Measurements from ENCODE around the gene GALM. TPM values are rescaled to one million over a fixed set of nuclear protein-coding genes. Genes with fewer than 3 reads are reported as not detected.

GALM gene
- polyA plus RNA-seq, 1 donor from 2014 or later, result not detected

DNA sequence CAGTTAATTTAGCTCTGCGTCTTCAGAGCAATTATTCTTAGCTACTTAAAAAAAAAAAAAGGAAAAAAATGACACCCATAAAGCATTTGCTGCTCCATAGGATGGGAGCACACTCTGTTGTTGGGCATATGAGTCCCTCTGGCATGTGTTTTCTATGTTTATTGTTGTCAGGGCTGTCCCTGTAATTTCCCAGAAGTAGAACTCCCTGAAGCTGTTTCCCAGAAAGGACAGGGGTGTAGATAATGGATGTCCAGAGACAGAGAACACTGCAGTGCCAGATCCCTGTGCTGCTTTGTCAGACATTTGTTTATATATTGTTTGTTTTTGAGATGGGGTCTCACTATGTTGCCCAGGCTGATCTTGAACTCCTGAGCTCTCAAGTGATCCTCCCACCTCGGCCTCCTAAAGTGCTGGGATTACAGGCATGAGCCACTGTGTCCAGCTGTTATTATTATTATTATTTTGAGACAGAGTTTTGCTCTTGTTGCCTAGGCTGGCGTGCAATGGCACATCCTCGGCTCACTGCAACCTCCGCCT is 32.6 kb downstream of the GALM start:
- H3K79me2 ChIP-seq (replicated peaks; ENCODE audit: insufficient read depth, low read length), result no peaks in the 10 kb centered on the region

DNA sequence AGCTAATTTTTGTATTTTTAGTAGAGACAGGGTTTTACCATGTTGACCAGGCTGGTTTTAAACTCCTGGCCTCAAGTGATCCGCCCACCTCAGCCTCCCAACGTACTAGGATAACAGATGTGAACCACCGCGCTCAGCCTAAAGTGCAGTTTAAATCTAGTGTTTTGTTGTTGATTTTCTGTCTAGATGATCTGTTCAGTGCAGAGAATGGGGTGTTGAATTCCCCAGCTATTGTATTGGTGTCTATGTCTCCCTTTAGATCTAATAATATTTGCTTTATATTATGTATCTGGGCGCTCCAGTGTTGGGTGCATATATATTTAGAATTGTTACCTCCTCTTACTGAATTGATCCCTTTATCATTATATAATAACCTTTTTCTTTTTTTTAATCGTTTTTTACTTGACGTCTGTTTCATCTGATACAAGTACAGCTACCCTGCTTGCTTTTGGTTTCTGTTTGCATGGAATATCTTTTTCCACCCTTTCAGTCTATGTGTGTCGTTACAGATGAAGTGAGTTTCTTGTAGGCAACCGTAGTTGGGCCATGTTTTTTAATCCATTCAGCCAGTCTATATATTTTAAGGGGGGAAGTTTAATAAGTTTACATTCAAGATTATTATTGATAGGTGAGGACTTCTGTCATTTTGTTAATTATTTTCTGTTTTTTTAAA is 34.3 kb downstream of the GALM start:
- H3K27ac ChIP-seq (ENCODE audit: low read length), result no peak overlapping the region
- H3F3A ChIP-seq (ENCODE audit: insufficient read depth, low read length, poor library complexity, severe bottlenecking), result no peaks in the 10 kb centered on the region

More for the DNA sequence above, 32.6 kb downstream of the GALM start:
- Histone ChIP-seq H4K20me1 (ENCODE audit: insufficient read depth) (no peaks in the 10 kb centered on the region), H3F3A (ENCODE audit: insufficient read depth, low read length, poor library complexity, severe bottlenecking) (no peaks in the 10 kb centered on the region), H3K36me3 (ENCODE audit: insufficient read depth, low read length) (no peaks in the 10 kb centered on the region), H3K27ac (ENCODE audit: low read length) (no peak overlapping the region), H3K4me3 (ENCODE audit: low read length) (no peak overlapping the region), H3K9me2 (ENCODE audit: insufficient read depth, low read length) (no peaks in the 10 kb centered on the region), H3K9ac (ENCODE audit: low read length) (no peak overlapping the region), H2AFZ (ENCODE audit: low read depth, low read length) (no peak overlapping the region), H3K4me2 (ENCODE audit: low read length) (no peak overlapping the region), H3K9me3 (ENCODE audit: low read length) (no peaks in the 10 kb centered on the region), H3K27me3 (ENCODE audit: insufficient read depth, low read depth, low read length) (no peaks in the 10 kb centered on the region)
- TF ChIP-seq RAD21 (conservative IDR thresholded peaks at IDR 0.05), result no peak
- no peak for TF ChIP-seq TAF1 (IDR thresholded peaks at IDR 0.05; ENCODE audit: low read depth)
- TF ChIP-seq EZH2 (IDR thresholded peaks at IDR 0.05; ENCODE audit: borderline replicate concordance, insufficient read depth, low read length, poor library complexity, severe bottlenecking), result no peak
- TF ChIP-seq, protein P1, sequence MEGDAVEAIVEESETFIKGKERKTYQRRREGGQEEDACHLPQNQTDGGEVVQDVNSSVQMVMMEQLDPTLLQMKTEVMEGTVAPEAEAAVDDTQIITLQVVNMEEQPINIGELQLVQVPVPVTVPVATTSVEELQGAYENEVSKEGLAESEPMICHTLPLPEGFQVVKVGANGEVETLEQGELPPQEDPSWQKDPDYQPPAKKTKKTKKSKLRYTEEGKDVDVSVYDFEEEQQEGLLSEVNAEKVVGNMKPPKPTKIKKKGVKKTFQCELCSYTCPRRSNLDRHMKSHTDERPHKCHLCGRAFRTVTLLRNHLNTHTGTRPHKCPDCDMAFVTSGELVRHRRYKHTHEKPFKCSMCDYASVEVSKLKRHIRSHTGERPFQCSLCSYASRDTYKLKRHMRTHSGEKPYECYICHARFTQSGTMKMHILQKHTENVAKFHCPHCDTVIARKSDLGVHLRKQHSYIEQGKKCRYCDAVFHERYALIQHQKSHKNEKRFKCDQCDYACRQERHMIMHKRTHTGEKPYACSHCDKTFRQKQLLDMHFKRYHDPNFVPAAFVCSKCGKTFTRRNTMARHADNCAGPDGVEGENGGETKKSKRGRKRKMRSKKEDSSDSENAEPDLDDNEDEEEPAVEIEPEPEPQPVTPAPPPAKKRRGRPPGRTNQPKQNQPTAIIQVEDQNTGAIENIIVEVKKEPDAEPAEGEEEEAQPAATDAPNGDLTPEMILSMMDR (IDR thresholded peaks at IDR 0.05; ENCODE audit: poor library complexity, severe bottlenecking), result no peak
- TF ChIP-seq, protein P2, sequence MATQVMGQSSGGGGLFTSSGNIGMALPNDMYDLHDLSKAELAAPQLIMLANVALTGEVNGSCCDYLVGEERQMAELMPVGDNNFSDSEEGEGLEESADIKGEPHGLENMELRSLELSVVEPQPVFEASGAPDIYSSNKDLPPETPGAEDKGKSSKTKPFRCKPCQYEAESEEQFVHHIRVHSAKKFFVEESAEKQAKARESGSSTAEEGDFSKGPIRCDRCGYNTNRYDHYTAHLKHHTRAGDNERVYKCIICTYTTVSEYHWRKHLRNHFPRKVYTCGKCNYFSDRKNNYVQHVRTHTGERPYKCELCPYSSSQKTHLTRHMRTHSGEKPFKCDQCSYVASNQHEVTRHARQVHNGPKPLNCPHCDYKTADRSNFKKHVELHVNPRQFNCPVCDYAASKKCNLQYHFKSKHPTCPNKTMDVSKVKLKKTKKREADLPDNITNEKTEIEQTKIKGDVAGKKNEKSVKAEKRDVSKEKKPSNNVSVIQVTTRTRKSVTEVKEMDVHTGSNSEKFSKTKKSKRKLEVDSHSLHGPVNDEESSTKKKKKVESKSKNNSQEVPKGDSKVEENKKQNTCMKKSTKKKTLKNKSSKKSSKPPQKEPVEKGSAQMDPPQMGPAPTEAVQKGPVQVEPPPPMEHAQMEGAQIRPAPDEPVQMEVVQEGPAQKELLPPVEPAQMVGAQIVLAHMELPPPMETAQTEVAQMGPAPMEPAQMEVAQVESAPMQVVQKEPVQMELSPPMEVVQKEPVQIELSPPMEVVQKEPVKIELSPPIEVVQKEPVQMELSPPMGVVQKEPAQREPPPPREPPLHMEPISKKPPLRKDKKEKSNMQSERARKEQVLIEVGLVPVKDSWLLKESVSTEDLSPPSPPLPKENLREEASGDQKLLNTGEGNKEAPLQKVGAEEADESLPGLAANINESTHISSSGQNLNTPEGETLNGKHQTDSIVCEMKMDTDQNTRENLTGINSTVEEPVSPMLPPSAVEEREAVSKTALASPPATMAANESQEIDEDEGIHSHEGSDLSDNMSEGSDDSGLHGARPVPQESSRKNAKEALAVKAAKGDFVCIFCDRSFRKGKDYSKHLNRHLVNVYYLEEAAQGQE (IDR thresholded peaks at IDR 0.05; ENCODE audit: borderline replicate concordance), result no peak
- no peak for TF ChIP-seq SMC3 (conservative IDR thresholded peaks at IDR 0.05; ENCODE audit: poor library complexity)
- no peak for TF ChIP-seq EP300 (conservative IDR thresholded peaks at IDR 0.05; ENCODE audit: poor library complexity, severe bottlenecking)
- no peak for TF ChIP-seq POLR2AphosphoS5 (IDR thresholded peaks at IDR 0.05)
- TF ChIP-seq MXI1 (conservative IDR thresholded peaks at IDR 0.05; ENCODE audit: poor library complexity, severe bottlenecking), result no peak

More for the DNA sequence above, 34.3 kb downstream of the GALM start:
- no peaks in the 10 kb centered on the region for H3K36me3 ChIP-seq (ENCODE audit: insufficient read depth, low read length)
- no peak overlapping the region for H3K4me3 ChIP-seq (ENCODE audit: low read length)
- no peaks in the 10 kb centered on the region for H3K79me2 ChIP-seq (replicated peaks; ENCODE audit: insufficient read depth, low read length)
- no peaks in the 10 kb centered on the region for H4K20me1 ChIP-seq (ENCODE audit: insufficient read depth)
- H3K4me2 ChIP-seq (ENCODE audit: low read length), result no peak overlapping the region
- no peaks in the 10 kb centered on the region for H3K9me3 ChIP-seq (ENCODE audit: low read length)
- no peak for TF ChIP-seq SMC3 (conservative IDR thresholded peaks at IDR 0.05; ENCODE audit: poor library complexity)
- no peak for TF ChIP-seq MXI1 (conservative IDR thresholded peaks at IDR 0.05; ENCODE audit: poor library complexity, severe bottlenecking)
- TF ChIP-seq, protein P2 (IDR thresholded peaks at IDR 0.05; ENCODE audit: borderline replicate concordance), result no peak
- TF ChIP-seq, protein P1 (IDR thresholded peaks at IDR 0.05; ENCODE audit: poor library complexity, severe bottlenecking), result no peak
- no peak for TF ChIP-seq TAF1 (IDR thresholded peaks at IDR 0.05; ENCODE audit: low read depth)
- TF ChIP-seq EP300 (conservative IDR thresholded peaks at IDR 0.05; ENCODE audit: poor library complexity, severe bottlenecking), result no peak
- no peak for TF ChIP-seq EZH2 (IDR thresholded peaks at IDR 0.05; ENCODE audit: borderline replicate concordance, insufficient read depth, low read length, poor library complexity, severe bottlenecking)
- no peak for TF ChIP-seq POLR2AphosphoS5 (IDR thresholded peaks at IDR 0.05)
- TF ChIP-seq RAD21 (conservative IDR thresholded peaks at IDR 0.05), result no peak
- H3K9ac ChIP-seq (ENCODE audit: low read length), result no peak overlapping the region
- no peak overlapping the region for H2AFZ ChIP-seq (ENCODE audit: low read depth, low read length)
- H3K9me2 ChIP-seq (ENCODE audit: insufficient read depth, low read length), result no peaks in the 10 kb centered on the region
- H3K27me3 ChIP-seq (ENCODE audit: insufficient read depth, low read depth, low read length), result no peaks in the 10 kb centered on the region
